B cell (primary cell): ENCODE data around the gene CLCN7. TPM values are rescaled to one million over a fixed set of nuclear protein-coding genes. Genes with fewer than 3 reads are reported as not detected.

Experiments used
- ATAC-seq: fragments of 200-7000 bp; cut with Tn5 transposase; one replicate; pipeline ENCODE4 v1.10.0; 2021; ENCODE audit warnings: low read depth, mild to moderate bottlenecking, moderate number of reproducible peaks, moderate library complexity
- CTCF ChIA-PET: fragments of 350-600 bp; sonication (Branson Sonifier 250); formaldehyde crosslinking; loops from one replicate; lab custom pipeline; 2021; ENCODE audit warnings: antibody characterized with exemption, inconsistent platforms; lab: Charles Lee
- POLR2A ChIA-PET: fragments of 350-600 bp; sonication (Branson Sonifier 250); formaldehyde crosslinking; loops from one replicate; lab custom pipeline; 2021; ENCODE audit warnings: antibody characterized with exemption; lab: Charles Lee
- DNase-seq: peaks from one replicate; pipeline ENCODE4 v3.0.0; 2013
- H2AFZ ChIP-seq: 2 replicates; pipeline ENCODE4 v1.6.1; 2012; ENCODE audit warnings: mild to moderate bottlenecking, low read depth, low read length; ENCODE audit not compliant: insufficient read depth, poor library complexity, severe bottlenecking
- H3K27ac ChIP-seq, 2 donors: 1 replicate in 1 of 2; 2 replicates in 1 of 2; pipeline ENCODE4 v1.5.1; 2012 to 2013; ENCODE audit warnings: low read length in 2 of 2, mild to moderate bottlenecking in 2 of 2, moderate library complexity in 1 of 2
- H3K27me3 ChIP-seq, 4 experiments: fragments of 200-600 bp in 1 of 4; sonication (generic) in 1 of 4; replicated peaks in 1 of 4; 1 replicate in 2 of 4; 2 replicates in 2 of 4; pipeline versions ENCODE4 v1.6.1 to v1.7.0; 2013 to 2016; ENCODE audit warnings: low read length in 3 of 4, mild to moderate bottlenecking in 2 of 4, mixed read lengths in 1 of 4, moderate library complexity in 1 of 4; ENCODE audit not compliant: insufficient read depth in 4 of 4, control insufficient read depth in 3 of 4; ENCODE audit errors: control extremely low read depth in 1 of 4
- H3K36me3 ChIP-seq, 2 experiments: replicated peaks in 1 of 2; 1 replicate in 1 of 2; 2 replicates in 1 of 2; pipeline versions ENCODE4 v1.6.1 to v1.7.1; 2013; ENCODE audit warnings: low read length in 1 of 2; ENCODE audit not compliant: insufficient read depth in 2 of 2, control insufficient read depth in 1 of 2; ENCODE audit errors: control extremely low read depth in 1 of 2, extremely low read depth in 1 of 2
- H3K4me1 ChIP-seq, 2 donors: fragments of 200-600 bp in 1 of 2; sonication (generic) in 1 of 2; 1 replicate in 1 of 2; 2 replicates in 1 of 2; pipeline versions ENCODE4 v1.5.1 to v1.6.1; 2013 to 2017; ENCODE audit warnings: low read length in 2 of 2; ENCODE audit not compliant: control insufficient read depth in 2 of 2, insufficient read depth in 2 of 2
- H3K4me2 ChIP-seq: replicated peaks from 2 replicates; pipeline ENCODE3; 2012; ENCODE audit warnings: mild to moderate bottlenecking, low read depth, low read length; ENCODE audit not compliant: poor library complexity, severe bottlenecking
- H3K4me3 ChIP-seq, 5 experiments: fragments of 200-600 bp in 1 of 5; sonication (generic) in 1 of 5; 1 replicate in 3 of 5; 2 replicates in 2 of 5; pipeline versions ENCODE4 v1.5.1 to v1.7.0; 2011 to 2016; ENCODE audit warnings: low read length in 4 of 5, mild to moderate bottlenecking in 4 of 5, low read depth in 2 of 5, control low read depth in 1 of 5, moderate library complexity in 1 of 5; ENCODE audit not compliant: insufficient read depth in 1 of 5; ENCODE audit errors: control extremely low read depth in 1 of 5, extremely low read depth in 1 of 5
- H3K79me2 ChIP-seq: fragments of 200-600 bp; sonication (generic); one replicate; pipeline ENCODE4 v1.6.0; 2016; ENCODE audit warnings: low read length; ENCODE audit not compliant: control insufficient read depth, insufficient read depth
- H3K9ac ChIP-seq: fragments of 200-600 bp; sonication (generic); 2 replicates; pipeline ENCODE4 v1.6.1; 2017; ENCODE audit warnings: mild to moderate bottlenecking, low read length, moderate library complexity
- H3K9me3 ChIP-seq, 3 donors: one replicate each; pipeline versions ENCODE4 v1.6.1 to v1.7.1; 2013; ENCODE audit warnings: low read length in 2 of 3; ENCODE audit not compliant: control insufficient read depth in 2 of 3, insufficient read depth in 1 of 3; ENCODE audit errors: control extremely low read depth in 1 of 3
- H4K20me1 ChIP-seq: 2 replicates; pipeline ENCODE4 v1.6.0; 2012; ENCODE audit warnings: mild to moderate bottlenecking, low read length; ENCODE audit not compliant: insufficient read depth, control insufficient read depth, poor library complexity, severe bottlenecking
- H3K27ac Mint-ChIP-seq: one replicate; pipeline ENCODE4 v1.8.0; 2021; ENCODE audit warnings: mixed read lengths
- H3K27me3 Mint-ChIP-seq: one replicate; pipeline ENCODE4 v1.8.0; 2021; ENCODE audit warnings: mixed read lengths
- H3K4me1 Mint-ChIP-seq: one replicate; pipeline ENCODE4 v1.8.0; 2021; ENCODE audit warnings: mixed read lengths
- H3K4me3 Mint-ChIP-seq: one replicate; pipeline ENCODE4 v1.8.0; 2021; ENCODE audit warnings: mixed read lengths
- H3K9me3 Mint-ChIP-seq: one replicate; pipeline ENCODE4 v1.8.0; 2022; ENCODE audit warnings: mixed read lengths; ENCODE audit not compliant: insufficient read depth
- CTCF ChIP-seq: fragments of 200-600 bp; IDR thresholded peaks from one replicate; pipeline ENCODE4 v1.8.0; 2022; ENCODE audit warnings: antibody characterized with exemption, mild to moderate bottlenecking
- EZH2 ChIP-seq: IDR thresholded peaks from 2 replicates; pipeline ENCODE4 v1.6.1; 2012; ENCODE audit warnings: borderline replicate concordance, low read depth, mild to moderate bottlenecking, moderate library complexity, low read length; ENCODE audit not compliant: insufficient read depth, poor library complexity, severe bottlenecking
- WGBS: methylation state at CpG from one replicate; pipeline ENCODE4 v1.1.5; 2013; ENCODE audit warnings: missing lambda C conversion rate; ENCODE audit not compliant: insufficient coverage; 5-methylcytosine and 5-hydroxymethylcytosine counted together
- intact Hi-C: fragments of 100-400 bp; cut with micrococcal nuclease; formaldehyde crosslinking; loops from one replicate; pipeline ENCODE4 v1.10.0; 2022
- polyA plus RNA-seq: library from polyadenylated mRNA; depleted of rRNA; stranded (reverse); fragments of >200 nt; gene quantifications from 2 replicates; pipeline ENCODE4 v1.2.3, GENCODE V29; 2012
- total RNA-seq, 2 donors: library from RNA; stranded (reverse); fragments of 120-200 nt in 1 of 2; gene quantifications; 1 replicate in 1 of 2; 2 replicates in 1 of 2; pipeline versions ENCODE4 v1.2.3 to v1.2.4, GENCODE V29; 2013 to 2022

The CLCN7 gene
- total and polyA plus RNA-seq, 2 donors (not counting 1 experiment from before 2014, with no cell fraction given), result 215 to 274 TPM

- Histone ChIP-seq H2AFZ (no peak overlapping the region), H3K79me2 (no peaks in the 10 kb centered on the region), H3K27me3 (no peaks in the 10 kb centered on the region), H3K4me1 (no peaks in the 10 kb centered on the region), H3K9me3 (peaks cover 0 to 19% (median 7%) of the 10 kb centered on the region in 3 donors), H4K20me1 (no peaks in the 10 kb centered on the region), H3K36me3 (peaks cover 0 to 5% of the 10 kb centered on the region in 2 experiments), H3K9ac (no peak overlapping the region), H3K27ac (no peak overlapping the region), H3K4me3 (no peak overlapping the region), H3K4me2 (no peak overlapping the region)
- POLR2A ChIA-PET, result no interaction called here
- ATAC-seq (no peak), DNase-seq (no peak)
- intact Hi-C loops, result no loop called here
- H3K9me3 Mint-ChIP-seq, result no peaks in the 10 kb centered on the region
- no peaks in the 10 kb centered on the region for H3K4me1 Mint-ChIP-seq
- TF ChIP-seq CTCF, result no peak
- TF ChIP-seq EZH2, result no peak
- H3K27me3 Mint-ChIP-seq, result no peaks in the 10 kb centered on the region
- H3K4me3 Mint-ChIP-seq, result no peak overlapping the region
- CTCF ChIA-PET, result interaction anchor here (0.9 kb wide), 1 partner anchor 19 kb away, joined by 3 read pairs; the partner anchor contains the start of gene TMEM204
- no CpG with 5 or more reads among the region's 3 CpGs for WGBS
- H3K27ac Mint-ChIP-seq, result no peak overlapping the region
Measured at GRCh38 chr16:1514507-1514906, 39.7 kb upstream of the CLCN7 start.

DNA sequence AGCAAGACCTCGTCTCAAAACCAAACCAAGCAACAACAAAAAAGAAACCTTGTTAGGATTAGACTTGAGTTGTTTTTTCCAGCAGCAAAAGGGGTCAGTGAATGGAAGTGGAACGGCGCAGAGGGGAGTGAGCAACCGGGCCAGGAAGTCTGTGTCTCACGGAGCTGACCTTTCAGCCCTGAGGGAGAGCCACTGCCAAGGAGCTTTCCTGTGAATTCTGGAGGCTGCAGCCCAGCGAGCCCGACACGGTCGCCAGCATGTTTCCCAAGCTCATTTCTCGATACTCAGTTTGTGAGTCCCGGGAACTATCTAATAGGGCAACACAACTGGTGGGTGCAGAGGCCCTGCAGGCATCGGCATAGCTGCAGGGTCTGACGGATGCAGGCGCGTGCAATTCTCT, 37.9 kb upstream of the CLCN7 start:
- ATAC-seq (no peak), DNase-seq (no peak)
- H3K4me1 ChIP-seq, result no peaks in the 10 kb centered on the region
- Mint-ChIP-seq H3K27me3 (no peaks in the 10 kb centered on the region), H3K4me1 (no peaks in the 10 kb centered on the region), H3K27ac (no peak overlapping the region), H3K4me3 (no peak overlapping the region), H3K9me3 (no peaks in the 10 kb centered on the region)
- no peak overlapping the region for H3K9ac ChIP-seq
- no peak overlapping the region for H3K27ac ChIP-seq
- POLR2A ChIA-PET, result interaction anchor here (0.6 kb wide), 1 partner anchor 84 kb away, joined by 3 read pairs; no protein-coding TSS in a partner anchor
- no peaks in the 10 kb centered on the region for H3K79me2 ChIP-seq
- WGBS, result 97% methylated on average over 14 of the region's 15 CpGs
- CTCF ChIA-PET, result interaction anchor here (0.6 kb wide), 1 partner anchor 132 kb away, joined by 3 read pairs; no protein-coding TSS in a partner anchor
- no peaks in the 10 kb centered on the region for H3K27me3 ChIP-seq
- no peak for TF ChIP-seq EZH2
- no peak for TF ChIP-seq CTCF
- no peak overlapping the region for H3K4me2 ChIP-seq
- H4K20me1 ChIP-seq, result no peaks in the 10 kb centered on the region
- peaks cover 0 to 6% of the 10 kb centered on the region in 2 experiments for H3K36me3 ChIP-seq
- intact Hi-C loops, result no loop called here
- no peak overlapping the region for H2AFZ ChIP-seq
- no peak overlapping the region for H3K4me3 ChIP-seq
- H3K9me3 ChIP-seq, result peaks cover 0 to 19% (median 7%) of the 10 kb centered on the region in 3 donors
